ENCODE measurements around the gene TRAF4.
A peak's percentile ranks its signal among the peaks of the same experiment; 100 is the strongest.

Gene TRAF4, protein sequence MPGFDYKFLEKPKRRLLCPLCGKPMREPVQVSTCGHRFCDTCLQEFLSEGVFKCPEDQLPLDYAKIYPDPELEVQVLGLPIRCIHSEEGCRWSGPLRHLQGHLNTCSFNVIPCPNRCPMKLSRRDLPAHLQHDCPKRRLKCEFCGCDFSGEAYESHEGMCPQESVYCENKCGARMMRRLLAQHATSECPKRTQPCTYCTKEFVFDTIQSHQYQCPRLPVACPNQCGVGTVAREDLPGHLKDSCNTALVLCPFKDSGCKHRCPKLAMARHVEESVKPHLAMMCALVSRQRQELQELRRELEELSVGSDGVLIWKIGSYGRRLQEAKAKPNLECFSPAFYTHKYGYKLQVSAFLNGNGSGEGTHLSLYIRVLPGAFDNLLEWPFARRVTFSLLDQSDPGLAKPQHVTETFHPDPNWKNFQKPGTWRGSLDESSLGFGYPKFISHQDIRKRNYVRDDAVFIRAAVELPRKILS

GRCh38 chr17:28743243-28744103, at the start of gene TRAF4:
TSS of gene TRAF4 (plus strand) at chr17:28744011. CDS start at chr17:28744113, 102 bp downstream.
- peak within 1 kb of the TSS; percentile 75 for H3K4me3 ChIP-seq (ENCODE audit: low read depth, low read length)
- TF ChIP-seq CTCF (IDR thresholded peaks at IDR 0.05; ENCODE audit: low read depth, low read length), result no peak

GRCh38 chr17:28698253-28698941, 45.4 kb upstream of the TRAF4 start:
- no peak for TF ChIP-seq CTCF (IDR thresholded peaks at IDR 0.05; ENCODE audit: low read depth, low read length)
- H3K4me3 ChIP-seq (ENCODE audit: low read depth, low read length), result no peak overlapping the region

DNA sequence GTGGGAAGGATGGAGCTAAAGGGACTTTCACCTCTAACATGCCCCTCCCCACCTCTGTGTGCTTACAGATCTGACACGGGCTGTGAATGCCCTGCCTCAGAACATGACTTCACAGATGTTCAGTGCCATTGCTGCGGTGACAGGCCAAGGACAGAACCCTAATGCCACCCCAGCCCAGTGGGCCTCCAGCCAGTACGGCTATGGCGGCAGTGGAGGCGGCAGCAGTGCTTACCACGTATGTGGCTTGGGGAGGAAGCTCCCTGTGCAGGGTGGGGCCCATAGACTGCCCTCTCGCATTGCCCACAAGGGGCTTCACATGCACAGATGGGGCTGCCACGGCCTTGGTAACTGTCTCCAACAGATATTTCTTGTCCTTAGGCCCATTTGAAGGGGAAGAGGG, 43.5 kb upstream of the TRAF4 start:
- TF ChIP-seq CTCF (IDR thresholded peaks at IDR 0.05; ENCODE audit: low read depth, low read length), result no peak
- H3K4me3 ChIP-seq (ENCODE audit: low read depth, low read length), result no peak overlapping the region

DNA sequence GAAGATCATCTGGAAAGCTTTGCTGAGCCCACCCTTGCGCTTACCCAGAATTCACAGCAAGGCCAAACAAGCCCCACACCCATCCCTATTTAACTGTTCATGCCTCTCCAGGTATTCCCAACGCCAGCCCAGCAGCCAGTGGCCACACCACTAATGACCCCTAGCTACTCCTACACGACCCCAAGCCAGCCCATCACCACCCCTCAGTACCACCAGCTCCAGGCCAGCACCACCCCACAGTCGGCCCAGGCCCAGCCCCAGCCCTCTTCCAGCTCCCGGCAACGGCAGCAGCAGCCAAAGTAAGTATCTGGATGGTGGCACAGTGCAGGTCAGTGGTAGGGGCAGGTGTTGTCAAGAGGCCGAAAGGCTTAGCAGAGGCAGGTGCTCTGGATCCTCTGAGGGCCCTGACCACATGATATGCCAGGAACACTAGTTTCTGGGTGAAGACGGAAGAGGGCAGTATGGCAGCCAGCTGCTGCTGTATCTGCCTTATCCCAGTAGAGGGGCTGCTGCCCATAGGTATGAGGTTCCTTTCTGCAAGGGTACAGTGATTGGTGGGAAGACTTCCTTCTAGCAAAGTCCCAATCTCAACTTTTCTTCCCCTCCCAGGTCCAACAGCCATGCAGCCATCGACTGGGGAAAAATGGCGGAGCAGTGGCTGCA, 42.9 kb upstream of the TRAF4 start:
- H3K4me3 ChIP-seq (ENCODE audit: low read depth, low read length), result no peak overlapping the region
- TF ChIP-seq CTCF (IDR thresholded peaks at IDR 0.05; ENCODE audit: low read depth, low read length), result no peak

DNA sequence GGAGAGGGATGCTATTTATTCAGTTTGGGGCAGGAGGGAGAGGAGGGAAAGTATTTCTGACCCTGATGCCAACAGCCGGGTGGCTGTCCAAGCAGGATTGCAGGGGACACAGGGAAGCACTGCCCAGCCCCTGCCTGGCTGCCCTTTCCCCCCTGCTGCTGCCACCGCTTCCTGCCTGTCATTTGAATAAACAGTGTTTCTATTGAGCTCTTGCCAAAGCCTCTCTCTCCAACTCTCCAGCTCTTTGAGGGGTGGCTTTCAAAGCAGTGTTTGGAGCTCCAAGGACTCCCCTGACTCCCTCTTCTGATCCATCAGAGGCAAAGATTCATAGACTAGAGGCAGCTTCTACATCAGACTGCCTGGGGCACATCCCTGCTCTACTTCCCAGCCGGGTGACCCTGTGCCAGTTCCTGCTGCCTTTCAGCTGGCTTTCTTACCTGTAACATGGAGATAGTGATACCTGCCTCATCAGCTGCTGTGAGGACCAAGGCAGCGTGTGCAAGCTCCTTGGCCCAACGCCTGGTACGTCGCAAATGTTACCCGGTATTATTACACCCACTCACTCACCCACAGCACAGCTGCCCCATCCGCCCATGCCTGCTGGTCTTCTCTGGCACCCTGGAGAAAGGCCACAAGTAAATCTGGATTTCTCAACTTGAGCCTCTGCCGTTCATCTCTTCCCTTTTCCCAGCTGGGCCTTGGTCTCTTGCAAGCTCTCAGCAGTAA, 41.6 kb upstream of the TRAF4 start:
- TF ChIP-seq CTCF (IDR thresholded peaks at IDR 0.05; ENCODE audit: low read depth, low read length), result no peak
- no peak overlapping the region for H3K4me3 ChIP-seq (ENCODE audit: low read depth, low read length)

- H3K4me3 ChIP-seq (ENCODE audit: low read depth, low read length), result no peak overlapping the region
- no peak for TF ChIP-seq CTCF (IDR thresholded peaks at IDR 0.05; ENCODE audit: low read depth, low read length)
These were observed 41.1 kb upstream of the TRAF4 start for GRCh38 chr17:28702752-28703150.
